Measurements from ENCODE around the gene ZNF678.

- TF ChIP-seq CTCF (IDR thresholded peaks at IDR 0.05) (no peak), POLR2A (IDR thresholded peaks at IDR 0.05) (no peak)
Measured at GRCh38 chr1:227586733-227587132, 23.4 kb downstream of the ZNF678 start.

Measured in body of pancreas (tissue), 4 donors.